Measurements from ENCODE around the gene PDE4D. TPM values are rescaled to one million over a fixed set of nuclear protein-coding genes. Genes with fewer than 3 reads are reported as not detected.

Gene PDE4D
- total and polyA plus RNA-seq, 2 donors (not counting 1 experiment from before 2014, with no cell fraction given) = 14.9 to 171 TPM

GRCh38 chr5:59285300-59286016 lies 608.1 kb downstream of the PDE4D start:
- no peak for TF ChIP-seq EZH2 (IDR thresholded peaks at IDR 0.05; ENCODE audit: borderline replicate concordance, insufficient read depth, low read depth, low read length, poor library complexity, severe bottlenecking)
- no peak for TF ChIP-seq CTCF (IDR thresholded peaks at IDR 0.05)
- no peak overlapping the region for H3K27ac ChIP-seq (ENCODE audit: low read length in 2 of 2)
- H3K27ac Mint-ChIP-seq = no peak overlapping the region

GRCh38 chr5:59282726-59283125 lies 610.8 kb downstream of the PDE4D start:
- Histone ChIP-seq H3K79me2 (ENCODE audit: control insufficient read depth, insufficient read depth, low read length) (no peaks in the 10 kb centered on the region), H4K20me1 (ENCODE audit: control insufficient read depth, insufficient read depth, low read length, poor library complexity, severe bottlenecking) (no peaks in the 10 kb centered on the region), H2AFZ (ENCODE audit: insufficient read depth, low read depth, low read length, poor library complexity, severe bottlenecking) (no peak overlapping the region), H3K4me3 (ENCODE audit: control extremely low read depth in 1 of 5, extremely low read depth in 1 of 5, insufficient read depth in 1 of 5, low read depth in 2 of 5, low read length in 4 of 5) (no peak overlapping the region), H3K9ac (ENCODE audit: low read length) (no peak overlapping the region), H3K4me1 (ENCODE audit: control insufficient read depth in 2 of 2, insufficient read depth in 2 of 2, low read length in 2 of 2) (no peaks in the 10 kb centered on the region), H3K4me2 (replicated peaks; ENCODE audit: low read depth, low read length, poor library complexity, severe bottlenecking) (no peak overlapping the region), H3K36me3 (replicated peaks in 1 of 2; ENCODE audit: control extremely low read depth in 1 of 2, control insufficient read depth in 1 of 2, extremely low read depth in 1 of 2, insufficient read depth in 2 of 2, low read length in 1 of 2) (no peaks in the 10 kb centered on the region), H3K27me3 (replicated peaks in 1 of 4; ENCODE audit: control extremely low read depth in 1 of 4, control insufficient read depth in 3 of 4, insufficient read depth in 4 of 4, low read length in 3 of 4) (no peaks in the 10 kb centered on the region), H3K27ac (ENCODE audit: low read length in 2 of 2) (no peak overlapping the region), H3K9me3 (ENCODE audit: control extremely low read depth in 1 of 3, control insufficient read depth in 2 of 3, insufficient read depth in 1 of 3, low read length in 2 of 3) (no peaks in the 10 kb centered on the region)
- ATAC-seq (ENCODE audit: low read depth) (no peak), DNase-seq (no peak)
- TF ChIP-seq EZH2 (IDR thresholded peaks at IDR 0.05; ENCODE audit: borderline replicate concordance, insufficient read depth, low read depth, low read length, poor library complexity, severe bottlenecking) (no peak), CTCF (IDR thresholded peaks at IDR 0.05) (no peak)
- WGBS (ENCODE audit: insufficient coverage) = no CpG with 5 or more reads among the region's 1 CpG
- POLR2A ChIA-PET = no interaction called here
- intact Hi-C loops (cut with micrococcal nuclease) = no loop called here
- no peaks in the 10 kb centered on the region for H3K4me1 Mint-ChIP-seq
- H3K27me3 Mint-ChIP-seq = no peaks in the 10 kb centered on the region
- CTCF ChIA-PET = interaction anchor here (0.9 kb wide), 1 partner anchor 98 kb away, joined by 3 read pairs; no protein-coding TSS in a partner anchor
- no peak overlapping the region for H3K4me3 Mint-ChIP-seq
- no peaks in the 10 kb centered on the region for H3K9me3 Mint-ChIP-seq (ENCODE audit: insufficient read depth)
- no peak overlapping the region for H3K27ac Mint-ChIP-seq

More at GRCh38 chr5:59285300-59286016, 608.1 kb downstream of the PDE4D start:
- CTCF ChIA-PET = no interaction called here
- Histone ChIP-seq H3K4me1 (ENCODE audit: control insufficient read depth in 2 of 2, insufficient read depth in 2 of 2, low read length in 2 of 2) (no peaks in the 10 kb centered on the region), H3K4me3 (ENCODE audit: control extremely low read depth in 1 of 5, extremely low read depth in 1 of 5, insufficient read depth in 1 of 5, low read depth in 2 of 5, low read length in 4 of 5) (no peak overlapping the region), H3K4me2 (replicated peaks; ENCODE audit: low read depth, low read length, poor library complexity, severe bottlenecking) (no peak overlapping the region), H3K27me3 (replicated peaks in 1 of 4; ENCODE audit: control extremely low read depth in 1 of 4, control insufficient read depth in 3 of 4, insufficient read depth in 4 of 4, low read length in 3 of 4) (no peaks in the 10 kb centered on the region), H3K9ac (ENCODE audit: low read length) (no peak overlapping the region), H4K20me1 (ENCODE audit: control insufficient read depth, insufficient read depth, low read length, poor library complexity, severe bottlenecking) (no peaks in the 10 kb centered on the region), H3K79me2 (ENCODE audit: control insufficient read depth, insufficient read depth, low read length) (no peaks in the 10 kb centered on the region), H3K9me3 (ENCODE audit: control extremely low read depth in 1 of 3, control insufficient read depth in 2 of 3, insufficient read depth in 1 of 3, low read length in 2 of 3) (no peaks in the 10 kb centered on the region), H2AFZ (ENCODE audit: insufficient read depth, low read depth, low read length, poor library complexity, severe bottlenecking) (no peak overlapping the region), H3K36me3 (replicated peaks in 1 of 2; ENCODE audit: control extremely low read depth in 1 of 2, control insufficient read depth in 1 of 2, extremely low read depth in 1 of 2, insufficient read depth in 2 of 2, low read length in 1 of 2) (no peaks in the 10 kb centered on the region)
- no CpG with 5 or more reads among the region's 4 CpGs for WGBS (ENCODE audit: insufficient coverage)
- intact Hi-C loops (cut with micrococcal nuclease) = no loop called here
- Mint-ChIP-seq H3K27me3 (no peaks in the 10 kb centered on the region), H3K9me3 (ENCODE audit: insufficient read depth) (no peaks in the 10 kb centered on the region), H3K4me3 (no peak overlapping the region), H3K4me1 (no peaks in the 10 kb centered on the region)
- ATAC-seq (ENCODE audit: low read depth) = no peak
- DNase-seq = no peak
- POLR2A ChIA-PET = no interaction called here
